GM19351 (cell line): ENCODE data around the gene COL19A1.

Experiments
- ATAC-seq: cut with Tn5 transposase; IDR thresholded peaks from one replicate; pipeline ENCODE4 v1.9.1; 2021; ENCODE audit warnings: mild to moderate bottlenecking, moderate library complexity; ENCODE audit not compliant: unreplicated experiment

Gene COL19A1

GRCh38 chr6:70112716-70113115 is 246.4 kb downstream of the COL19A1 start:
- no peak for ATAC-seq

- no peak for ATAC-seq
These were observed 246.8 kb downstream of the COL19A1 start for GRCh38 chr6:70113171-70113570.

- ATAC-seq: no peak
These were observed 252.3 kb downstream of the COL19A1 start for GRCh38 chr6:70118670-70119069.

- ATAC-seq: no peak
These were observed 253.0 kb downstream of the COL19A1 start for GRCh38 chr6:70119218-70119835.

- ATAC-seq: no peak
These were observed 258.1 kb downstream of the COL19A1 start for GRCh38 chr6:70124443-70124842.

GRCh38 chr6:70124882-70125545 is 258.7 kb downstream of the COL19A1 start:
- ATAC-seq: no peak

GRCh38 chr6:70125602-70126001 is 259.2 kb downstream of the COL19A1 start:
- ATAC-seq: no peak

GRCh38 chr6:70129341-70129740 is 263.0 kb downstream of the COL19A1 start:
- no peak for ATAC-seq

- ATAC-seq: peak; percentile 6
These were observed 264.5 kb downstream of the COL19A1 start for GRCh38 chr6:70130865-70131264.

- peak; percentile 96 for ATAC-seq
These were observed 265.2 kb downstream of the COL19A1 start for GRCh38 chr6:70131528-70131927.

- no peak for ATAC-seq
These were observed 266.9 kb downstream of the COL19A1 start for GRCh38 chr6:70133246-70133645.

- ATAC-seq: no peak
These were observed 268.2 kb downstream of the COL19A1 start for GRCh38 chr6:70134542-70134941.

- ATAC-seq: no peak
These were observed 269.1 kb downstream of the COL19A1 start for GRCh38 chr6:70135219-70136160.

- ATAC-seq: no peak
These were observed 270.6 kb downstream of the COL19A1 start for GRCh38 chr6:70136996-70137395.

GRCh38 chr6:70140496-70140895 is 274.1 kb downstream of the COL19A1 start:
- no peak for ATAC-seq

- no peak for ATAC-seq
These were observed 275.7 kb downstream of the COL19A1 start for GRCh38 chr6:70142034-70142433.

GRCh38 chr6:70145178-70145577 is 278.8 kb downstream of the COL19A1 start:
- no peak for ATAC-seq

GRCh38 chr6:70149209-70149788 is 282.9 kb downstream of the COL19A1 start:
- no peak for ATAC-seq

- no peak for ATAC-seq
These were observed 284.2 kb downstream of the COL19A1 start for GRCh38 chr6:70150521-70150920.

- ATAC-seq: no peak
These were observed 285.3 kb downstream of the COL19A1 start for GRCh38 chr6:70151616-70152015.

GRCh38 chr6:70152786-70153185 is 286.4 kb downstream of the COL19A1 start:
- ATAC-seq: no peak
